Measurements from ENCODE around the gene OR51E1. TPM values are rescaled to one million over a fixed set of nuclear protein-coding genes. Genes with fewer than 3 reads are reported as not detected.

The OR51E1 gene
- total RNA-seq, 2 donors from 2014 or later: 4.4 to 36.0 TPM

DNA sequence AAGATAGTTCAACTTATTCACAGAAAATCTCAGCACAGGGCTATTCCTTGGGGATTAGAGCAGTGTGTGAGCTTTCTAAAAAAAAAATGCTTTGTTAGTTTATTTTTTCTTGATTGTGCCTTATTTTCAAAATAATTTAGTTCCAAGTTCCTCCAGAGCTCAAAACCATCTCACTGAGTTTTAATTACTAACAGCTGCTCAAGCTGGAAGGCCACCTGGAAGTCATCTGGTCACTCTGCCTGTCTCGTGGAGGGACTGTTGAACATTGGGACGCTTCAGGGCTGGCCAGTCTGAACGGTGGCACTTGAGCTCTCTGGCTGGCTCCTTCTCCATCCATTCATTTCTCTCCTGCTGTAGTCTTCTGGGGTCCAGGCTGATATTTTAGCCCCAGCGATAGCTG is 4.0 kb downstream of the OR51E1 start:
- TF ChIP-seq, protein P1, sequence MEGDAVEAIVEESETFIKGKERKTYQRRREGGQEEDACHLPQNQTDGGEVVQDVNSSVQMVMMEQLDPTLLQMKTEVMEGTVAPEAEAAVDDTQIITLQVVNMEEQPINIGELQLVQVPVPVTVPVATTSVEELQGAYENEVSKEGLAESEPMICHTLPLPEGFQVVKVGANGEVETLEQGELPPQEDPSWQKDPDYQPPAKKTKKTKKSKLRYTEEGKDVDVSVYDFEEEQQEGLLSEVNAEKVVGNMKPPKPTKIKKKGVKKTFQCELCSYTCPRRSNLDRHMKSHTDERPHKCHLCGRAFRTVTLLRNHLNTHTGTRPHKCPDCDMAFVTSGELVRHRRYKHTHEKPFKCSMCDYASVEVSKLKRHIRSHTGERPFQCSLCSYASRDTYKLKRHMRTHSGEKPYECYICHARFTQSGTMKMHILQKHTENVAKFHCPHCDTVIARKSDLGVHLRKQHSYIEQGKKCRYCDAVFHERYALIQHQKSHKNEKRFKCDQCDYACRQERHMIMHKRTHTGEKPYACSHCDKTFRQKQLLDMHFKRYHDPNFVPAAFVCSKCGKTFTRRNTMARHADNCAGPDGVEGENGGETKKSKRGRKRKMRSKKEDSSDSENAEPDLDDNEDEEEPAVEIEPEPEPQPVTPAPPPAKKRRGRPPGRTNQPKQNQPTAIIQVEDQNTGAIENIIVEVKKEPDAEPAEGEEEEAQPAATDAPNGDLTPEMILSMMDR (IDR thresholded peaks at IDR 0.05): no peak
- TF ChIP-seq POLR2AphosphoS5 (IDR thresholded peaks at IDR 0.05) (no peak), POLR2A (IDR thresholded peaks at IDR 0.05) (no peak)
- Histone ChIP-seq H3K27me3 (replicated peaks; ENCODE audit: insufficient read depth) (no peaks in the 10 kb centered on the region), H3K4me3 (no peak overlapping the region), H3K4me1 (replicated peaks) (no peaks in the 10 kb centered on the region), H3K36me3 (no peaks in the 10 kb centered on the region), H3K27ac (peak overlapping the region in 1 of 2 donors; percentile 6), H3K9me3 (no peaks in the 10 kb centered on the region)
- intact Hi-C loops (cut with DNase I): no loop called here
- 77% methylated on average over 4 of the region's 4 CpGs for WGBS
- DNase-seq (ENCODE audit: low spot score): no peak

DNA sequence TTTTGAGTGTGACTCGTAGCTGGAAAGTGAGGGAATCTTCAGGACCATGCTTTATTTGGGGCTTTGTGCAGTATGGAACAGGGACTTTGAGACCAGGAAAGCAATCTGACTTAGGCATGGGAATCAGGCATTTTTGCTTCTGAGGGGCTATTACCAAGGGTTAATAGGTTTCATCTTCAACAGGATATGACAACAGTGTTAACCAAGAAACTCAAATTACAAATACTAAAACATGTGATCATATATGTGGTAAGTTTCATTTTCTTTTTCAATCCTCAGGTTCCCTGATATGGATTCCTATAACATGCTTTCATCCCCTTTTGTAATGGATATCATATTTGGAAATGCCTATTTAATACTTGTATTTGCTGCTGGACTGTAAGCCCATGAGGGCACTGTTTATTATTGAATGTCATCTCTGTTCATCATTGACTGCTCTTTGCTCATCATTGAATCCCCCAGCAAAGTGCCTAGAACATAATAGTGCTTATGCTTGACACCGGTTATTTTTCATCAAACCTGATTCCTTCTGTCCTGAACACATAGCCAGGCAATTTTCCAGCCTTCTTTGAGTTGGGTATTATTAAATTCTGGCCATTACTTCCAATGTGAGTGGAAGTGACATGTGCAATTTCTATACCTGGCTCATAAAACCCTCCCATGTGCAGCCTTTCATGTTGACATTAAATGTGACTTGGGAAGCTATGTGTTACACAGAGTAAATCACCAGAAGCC is 11.0 kb downstream of the OR51E1 start:
- Histone ChIP-seq H3K4me1 (replicated peaks) (no peaks in the 10 kb centered on the region), H3K9me3 (no peaks in the 10 kb centered on the region), H3K27ac (no peak overlapping the region), H3K27me3 (replicated peaks; ENCODE audit: insufficient read depth) (no peaks in the 10 kb centered on the region), H3K4me3 (no peak overlapping the region), H3K36me3 (no peaks in the 10 kb centered on the region)
- intact Hi-C loops (cut with DNase I): no loop called here
- TF ChIP-seq POLR2AphosphoS5 (IDR thresholded peaks at IDR 0.05): no peak
- TF ChIP-seq, protein P1 (IDR thresholded peaks at IDR 0.05): no peak
- TF ChIP-seq POLR2A (IDR thresholded peaks at IDR 0.05): no peak
- WGBS: 90% methylated on average over 2 of the region's 2 CpGs
- no peak for DNase-seq (ENCODE audit: low spot score)

DNA sequence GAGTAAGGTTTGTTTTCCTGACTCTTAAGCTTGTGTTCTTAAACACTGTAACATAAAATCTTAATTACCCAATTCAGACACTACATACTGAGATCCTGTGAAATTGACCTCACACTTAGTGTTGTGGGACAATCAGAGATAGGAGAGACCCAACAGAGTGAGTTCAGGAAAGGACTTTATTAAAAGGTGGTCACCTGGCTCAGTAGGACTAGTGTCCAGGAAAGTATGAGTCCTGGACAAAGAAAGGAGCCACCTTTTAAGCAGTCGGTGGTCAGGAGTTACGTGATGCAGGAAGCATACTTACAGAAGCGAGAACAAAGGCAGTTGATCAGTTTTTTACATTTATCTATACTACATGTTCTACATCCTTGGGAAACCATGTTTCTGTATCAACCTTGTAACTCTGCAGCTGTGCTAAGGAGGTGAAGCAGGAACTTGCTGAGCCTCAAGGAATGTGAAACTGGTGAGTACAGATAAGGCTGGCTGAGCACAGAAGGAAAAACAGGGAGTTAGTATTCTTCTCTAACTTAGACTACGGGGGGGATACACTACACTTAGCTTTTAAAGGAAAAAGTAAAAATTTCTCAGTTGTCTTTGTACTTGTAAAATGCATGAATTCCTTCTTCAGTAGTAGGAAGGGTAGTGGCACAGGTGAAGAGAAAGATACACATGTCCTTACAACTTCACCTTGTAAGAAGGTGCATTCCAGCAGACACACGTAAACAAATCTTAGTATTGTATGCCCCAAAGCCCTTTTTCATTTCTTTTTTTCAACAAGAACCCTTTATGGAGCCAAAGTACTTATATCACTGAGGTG is 15.1 kb downstream of the OR51E1 start:
- Histone ChIP-seq H3K27me3 (replicated peaks; ENCODE audit: insufficient read depth) (no peaks in the 10 kb centered on the region), H3K27ac (no peak overlapping the region), H3K9me3 (no peaks in the 10 kb centered on the region), H3K4me3 (no peak overlapping the region), H3K36me3 (no peaks in the 10 kb centered on the region), H3K4me1 (replicated peaks) (no peaks in the 10 kb centered on the region)
- no peak for DNase-seq (ENCODE audit: low spot score)
- WGBS: 65% methylated on average over 5 of the region's 5 CpGs
- intact Hi-C loops (cut with DNase I): no loop called here
- TF ChIP-seq POLR2AphosphoS5 (IDR thresholded peaks at IDR 0.05) (no peak), POLR2A (IDR thresholded peaks at IDR 0.05) (no peak)
- TF ChIP-seq, protein P1 (IDR thresholded peaks at IDR 0.05): no peak

DNA sequence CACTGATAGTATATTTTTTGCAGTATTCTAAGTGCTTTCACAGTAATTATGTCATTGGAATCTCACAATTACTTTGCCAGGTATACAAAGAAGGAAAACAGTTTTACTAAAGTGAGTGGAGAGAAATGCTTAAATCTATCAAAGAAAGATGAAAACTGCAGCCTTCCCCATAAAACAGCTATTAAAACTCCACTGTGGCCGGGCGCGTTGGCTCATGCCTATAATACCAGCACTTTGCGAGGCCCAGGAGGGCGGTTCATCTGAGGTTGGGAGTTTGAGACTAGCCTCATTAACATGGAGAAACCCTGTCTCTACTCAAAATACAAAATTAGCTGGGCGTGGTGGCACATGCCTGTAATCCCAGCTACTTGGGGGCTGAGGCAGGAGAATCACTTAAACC is 19.1 kb downstream of the OR51E1 start:
- WGBS: 27% methylated on average over 6 of the region's 6 CpGs

DNA sequence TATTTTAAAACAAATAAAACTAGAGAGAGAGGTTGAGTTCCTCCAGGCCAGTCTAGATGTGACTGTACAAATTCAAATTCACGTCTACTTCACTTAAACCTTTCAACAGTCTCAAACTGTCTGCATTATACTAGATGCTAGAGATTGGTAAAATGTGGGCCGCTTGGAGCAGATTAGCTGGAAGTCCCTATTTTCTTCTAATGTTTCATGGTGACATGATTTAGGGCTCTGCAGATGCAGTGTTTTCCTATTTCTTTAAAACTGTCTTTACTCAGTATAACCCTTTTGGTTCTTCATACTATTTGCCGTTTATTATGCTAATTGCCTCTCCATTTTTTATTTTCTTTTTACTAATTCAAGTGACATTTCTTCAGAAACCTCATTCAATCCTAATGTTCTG is 20.4 kb downstream of the OR51E1 start:
- no peak for DNase-seq (ENCODE audit: low spot score)
- 94% methylated on average over 3 of the region's 3 CpGs for WGBS
- no peaks in the 10 kb centered on the region for H3K9me3 ChIP-seq
- TF ChIP-seq POLR2AphosphoS5 (IDR thresholded peaks at IDR 0.05) (no peak), POLR2A (IDR thresholded peaks at IDR 0.05) (no peak)
- TF ChIP-seq, protein P1 (IDR thresholded peaks at IDR 0.05): no peak
- no peaks in the 10 kb centered on the region for H3K4me1 ChIP-seq (replicated peaks)
- H3K27ac ChIP-seq: no peak overlapping the region
- H3K36me3 ChIP-seq: no peaks in the 10 kb centered on the region
- intact Hi-C loops (cut with DNase I): no loop called here
- H3K27me3 ChIP-seq (replicated peaks; ENCODE audit: insufficient read depth): no peaks in the 10 kb centered on the region
- no peak overlapping the region for H3K4me3 ChIP-seq

More for the DNA sequence above, 19.1 kb downstream of the OR51E1 start:
- Histone ChIP-seq H3K4me3 (no peak overlapping the region), H3K36me3 (no peaks in the 10 kb centered on the region), H3K27ac (no peak overlapping the region), H3K4me1 (replicated peaks) (no peaks in the 10 kb centered on the region), H3K27me3 (replicated peaks; ENCODE audit: insufficient read depth) (no peaks in the 10 kb centered on the region), H3K9me3 (no peaks in the 10 kb centered on the region)
- intact Hi-C loops (cut with DNase I): no loop called here
- TF ChIP-seq POLR2AphosphoS5 (IDR thresholded peaks at IDR 0.05) (no peak), POLR2A (IDR thresholded peaks at IDR 0.05) (no peak)
- no peak for DNase-seq (ENCODE audit: low spot score)

All from prostate gland (tissue), 2 donors.